Type B pancreatic cell (in vitro differentiated cells): ENCODE data around the gene TKT. TPM values are rescaled to one million over a fixed set of nuclear protein-coding genes. Genes with fewer than 3 reads are reported as not detected.

Experiments
- DNase-seq: peaks from one replicate; pipeline ENCODE4 v3.0.0; 2021; ENCODE audit warnings: mixed read lengths; ENCODE audit not compliant: unreplicated experiment; ENCODE audit errors: extremely low spot score
- H3K27ac Mint-ChIP-seq: 2 replicates; pipeline ENCODE4 v1.8.0; 2021; ENCODE audit warnings: mild to moderate bottlenecking, mixed read lengths
- H3K27me3 Mint-ChIP-seq: 2 replicates; pipeline ENCODE4 v1.8.0; 2021; ENCODE audit warnings: mixed read lengths
- H3K36me3 Mint-ChIP-seq: 2 replicates; pipeline ENCODE4 v1.8.0; 2021; ENCODE audit warnings: mixed read lengths
- H3K4me1 Mint-ChIP-seq: one replicate; pipeline ENCODE4 v1.8.0; 2021; ENCODE audit warnings: mixed read lengths; ENCODE audit not compliant: unreplicated experiment
- H3K4me3 Mint-ChIP-seq: 2 replicates; pipeline ENCODE4 v1.8.0; 2021; ENCODE audit warnings: mild to moderate bottlenecking, mixed read lengths
- H3K9me3 Mint-ChIP-seq: 2 replicates; pipeline ENCODE4 v1.8.0; 2021; ENCODE audit warnings: mixed read lengths
- total RNA-seq: library from RNA; stranded (reverse); gene quantifications from 2 replicates; pipeline ENCODE4 v1.2.1, GENCODE V29; 2021; ENCODE audit warnings: low replicate concordance
- TF ChIP-seq, protein P1 (sequence below): fragments of 200-600 bp; sonication (generic); conservative IDR thresholded peaks from 2 replicates; pipeline ENCODE4 v1.5.0; 2021; ENCODE audit warnings: antibody characterized with exemption, mild to moderate bottlenecking

TKT gene
- total RNA-seq, 1 donor from 2014 or later: 318 TPM

DNA sequence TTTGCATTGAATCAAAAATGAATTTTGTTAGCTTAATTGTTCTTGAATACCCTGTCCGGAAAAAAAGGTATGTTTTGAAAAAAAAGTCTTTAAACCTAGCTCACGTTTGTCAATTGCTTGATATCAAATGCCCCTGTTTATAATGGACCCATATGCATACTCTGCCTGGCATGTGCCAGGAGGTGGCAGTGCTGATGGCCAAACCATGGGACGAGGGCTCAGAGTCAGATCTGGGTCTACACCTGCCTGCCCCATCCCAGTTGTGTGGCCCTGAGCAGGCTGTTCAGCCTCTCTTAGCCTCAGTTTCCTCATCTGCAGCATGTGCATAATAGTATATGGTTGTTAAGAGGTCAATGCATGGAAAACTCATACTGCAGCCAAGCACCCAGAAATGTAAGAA, 56.0 kb downstream of the TKT start:
- Mint-ChIP-seq H3K27ac (no peak overlapping the region), H3K9me3 (no peaks in the 10 kb centered on the region), H3K27me3 (peaks cover 14% of the 10 kb centered on the region), H3K36me3 (no peaks in the 10 kb centered on the region), H3K4me3 (no peak overlapping the region), H3K4me1 (peaks cover 3% of the 10 kb centered on the region)
- no peak for DNase-seq
- TF ChIP-seq, protein P1, sequence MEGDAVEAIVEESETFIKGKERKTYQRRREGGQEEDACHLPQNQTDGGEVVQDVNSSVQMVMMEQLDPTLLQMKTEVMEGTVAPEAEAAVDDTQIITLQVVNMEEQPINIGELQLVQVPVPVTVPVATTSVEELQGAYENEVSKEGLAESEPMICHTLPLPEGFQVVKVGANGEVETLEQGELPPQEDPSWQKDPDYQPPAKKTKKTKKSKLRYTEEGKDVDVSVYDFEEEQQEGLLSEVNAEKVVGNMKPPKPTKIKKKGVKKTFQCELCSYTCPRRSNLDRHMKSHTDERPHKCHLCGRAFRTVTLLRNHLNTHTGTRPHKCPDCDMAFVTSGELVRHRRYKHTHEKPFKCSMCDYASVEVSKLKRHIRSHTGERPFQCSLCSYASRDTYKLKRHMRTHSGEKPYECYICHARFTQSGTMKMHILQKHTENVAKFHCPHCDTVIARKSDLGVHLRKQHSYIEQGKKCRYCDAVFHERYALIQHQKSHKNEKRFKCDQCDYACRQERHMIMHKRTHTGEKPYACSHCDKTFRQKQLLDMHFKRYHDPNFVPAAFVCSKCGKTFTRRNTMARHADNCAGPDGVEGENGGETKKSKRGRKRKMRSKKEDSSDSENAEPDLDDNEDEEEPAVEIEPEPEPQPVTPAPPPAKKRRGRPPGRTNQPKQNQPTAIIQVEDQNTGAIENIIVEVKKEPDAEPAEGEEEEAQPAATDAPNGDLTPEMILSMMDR: no peak

DNA sequence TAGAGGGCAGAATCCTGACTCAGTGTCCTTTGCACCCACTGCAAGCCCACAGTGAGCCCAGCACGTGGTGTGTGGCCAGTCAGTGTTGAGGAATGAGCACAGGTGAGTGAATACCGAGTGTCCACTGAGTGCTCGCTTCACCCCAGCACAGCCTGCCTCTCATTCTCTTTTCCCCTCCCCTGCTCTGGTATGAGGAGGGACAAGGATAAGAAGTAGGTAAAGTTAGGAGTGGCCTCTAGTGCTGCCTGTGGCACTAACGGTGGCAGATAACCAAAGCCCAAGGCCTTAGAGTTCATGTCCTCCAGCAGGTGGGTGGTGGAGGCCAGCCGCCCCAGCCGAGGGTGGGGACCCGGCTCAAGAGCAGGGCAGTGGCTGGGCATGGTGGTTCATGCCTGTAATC, 56.8 kb downstream of the TKT start:
- peaks cover 14% of the 10 kb centered on the region for H3K27me3 Mint-ChIP-seq
- peaks cover 3% of the 10 kb centered on the region for H3K4me1 Mint-ChIP-seq
- no peaks in the 10 kb centered on the region for H3K9me3 Mint-ChIP-seq
- H3K4me3 Mint-ChIP-seq: no peak overlapping the region
- H3K36me3 Mint-ChIP-seq: no peaks in the 10 kb centered on the region
- no peak for DNase-seq
- no peak overlapping the region for H3K27ac Mint-ChIP-seq
- TF ChIP-seq, protein P1: no peak

DNA sequence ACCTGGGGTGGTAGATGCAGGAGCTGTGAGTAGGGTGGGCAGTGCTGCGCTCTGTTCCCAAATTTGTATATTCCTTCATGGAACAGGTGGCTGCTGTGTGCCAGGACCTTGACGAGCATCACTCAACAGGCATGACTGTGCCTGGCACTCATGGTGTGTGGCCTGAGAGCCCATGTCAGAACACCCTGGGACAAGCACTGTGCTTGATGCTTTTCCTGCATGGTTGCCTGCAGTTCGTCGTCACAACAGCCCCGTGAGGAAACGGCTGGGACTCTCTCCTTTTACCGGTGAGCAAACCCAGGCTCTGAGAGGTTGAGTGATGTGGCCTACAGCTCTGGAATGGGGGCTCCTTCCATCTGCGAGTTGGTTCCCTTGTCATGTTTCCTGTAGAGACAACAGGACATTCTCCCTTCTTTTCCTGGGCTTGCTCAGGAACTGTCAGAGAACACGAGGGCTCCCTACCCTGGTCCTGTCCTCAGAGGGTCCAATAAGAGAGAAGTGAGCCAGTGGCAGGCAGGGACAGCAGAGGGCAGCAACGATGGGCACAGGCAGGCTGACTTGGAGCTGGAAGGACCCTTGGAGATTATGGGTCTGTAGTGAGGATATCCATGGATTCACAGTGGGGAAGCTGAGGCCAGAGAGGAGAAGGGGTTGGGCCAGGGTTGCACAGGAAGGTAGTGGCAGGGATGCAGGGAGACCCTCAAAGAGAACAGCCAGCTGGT, 57.4 kb downstream of the TKT start:
- H3K9me3 Mint-ChIP-seq: no peaks in the 10 kb centered on the region
- no peak for DNase-seq
- H3K27ac Mint-ChIP-seq: no peak overlapping the region
- peaks cover 9% of the 10 kb centered on the region for H3K4me1 Mint-ChIP-seq
- TF ChIP-seq, protein P1: peak; percentile 14
- no peaks in the 10 kb centered on the region for H3K36me3 Mint-ChIP-seq
- H3K27me3 Mint-ChIP-seq: peaks cover 14% of the 10 kb centered on the region
- H3K4me3 Mint-ChIP-seq: no peak overlapping the region

DNA sequence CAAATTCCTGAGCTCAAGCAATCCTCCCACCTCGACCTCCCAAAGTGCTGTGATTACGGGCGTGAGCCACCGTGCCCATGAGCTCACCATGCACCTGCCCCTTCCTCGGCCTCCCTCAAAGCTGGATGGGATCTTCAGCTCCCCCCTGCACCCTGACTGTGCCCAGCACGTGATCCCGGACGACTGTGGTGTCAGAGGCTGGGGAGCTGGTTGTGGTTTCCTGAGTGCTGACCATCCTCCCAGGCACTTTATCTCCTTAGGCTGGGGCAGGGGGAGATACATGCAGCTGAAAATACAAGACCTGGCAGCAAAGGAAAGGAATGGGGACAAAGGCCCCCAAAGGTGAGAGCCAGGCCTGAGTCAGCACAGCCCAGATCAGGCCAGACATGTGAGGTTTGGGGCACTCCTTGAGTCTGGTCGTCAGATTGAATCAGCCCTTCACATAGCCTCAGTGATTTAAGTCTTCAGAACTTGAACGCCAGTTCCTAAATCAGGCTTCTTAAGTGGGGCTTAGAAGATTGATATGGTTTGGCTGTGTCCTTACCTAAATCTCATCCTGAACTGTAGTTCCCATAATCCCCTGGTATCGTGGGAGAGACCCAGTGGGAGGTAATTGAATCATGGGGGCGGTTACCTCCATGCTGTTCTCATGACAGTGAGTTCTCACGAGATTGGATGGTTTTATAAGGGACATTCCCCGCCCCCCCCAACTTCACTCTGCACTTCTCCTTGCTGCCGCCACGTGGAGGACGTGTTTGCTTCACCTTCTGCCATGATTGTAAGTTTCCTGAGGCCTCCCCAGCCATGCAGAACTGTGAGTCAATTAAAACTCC, 59.0 kb downstream of the TKT start:
- Mint-ChIP-seq H3K27ac (no peak overlapping the region), H3K27me3 (peaks cover 14% of the 10 kb centered on the region), H3K4me3 (no peak overlapping the region), H3K9me3 (no peaks in the 10 kb centered on the region), H3K36me3 (no peaks in the 10 kb centered on the region), H3K4me1 (peaks cover 17% of the 10 kb centered on the region)
- DNase-seq: no peak
- TF ChIP-seq, protein P1: no peak

DNA sequence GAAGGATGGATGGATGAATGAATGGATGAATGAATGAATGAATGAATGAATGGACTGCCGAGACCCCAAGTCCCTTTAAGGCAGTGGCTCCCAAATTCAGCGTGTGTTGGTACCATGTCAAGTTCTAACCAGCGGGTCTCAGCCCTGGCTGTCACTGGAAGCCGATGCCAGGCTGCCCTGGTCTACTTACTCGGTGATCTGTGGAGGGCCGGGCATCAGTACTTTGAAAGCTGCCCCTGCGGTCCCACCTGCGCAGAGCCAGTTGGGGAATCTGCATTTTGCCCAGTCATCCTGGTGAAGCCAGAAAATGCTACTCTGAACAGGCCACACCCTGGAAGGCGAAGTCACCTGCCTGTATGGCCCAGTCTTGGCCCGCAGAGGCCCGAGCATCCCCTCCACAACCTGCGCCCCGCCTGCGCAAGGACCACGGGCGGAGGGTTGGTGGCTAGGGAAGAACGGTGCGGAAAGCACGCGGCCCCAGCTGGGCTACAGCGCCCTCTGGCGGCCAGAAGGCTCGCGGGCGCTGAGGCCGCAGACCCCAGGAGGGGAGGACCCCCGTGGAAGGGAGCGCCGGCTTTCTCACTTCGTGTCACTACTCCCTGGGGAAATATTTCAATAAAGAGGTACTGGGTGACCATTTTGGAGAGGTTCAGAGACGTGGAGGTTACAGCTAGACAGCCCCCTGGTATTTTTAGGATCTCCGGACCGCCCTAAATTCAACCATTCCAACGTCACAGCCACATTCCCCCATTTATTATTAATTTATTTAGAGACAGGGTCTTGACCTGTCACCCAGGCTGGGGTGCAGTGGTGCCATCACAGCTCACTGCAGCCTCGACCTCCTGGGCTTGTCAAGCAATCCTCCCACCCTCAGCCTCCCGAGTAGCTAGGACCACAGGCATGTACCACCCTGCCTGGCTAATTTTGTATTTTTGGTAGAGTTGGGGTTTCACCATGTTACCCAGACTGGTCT, 59.9 kb downstream of the TKT start:
- Mint-ChIP-seq H3K4me1 (peaks cover 17% of the 10 kb centered on the region), H3K9me3 (no peaks in the 10 kb centered on the region), H3K27me3 (peaks cover 14% of the 10 kb centered on the region), H3K36me3 (no peaks in the 10 kb centered on the region), H3K27ac (no peak overlapping the region), H3K4me3 (no peak overlapping the region)
- TF ChIP-seq, protein P1: peak; percentile 100
- DNase-seq: no peak
